Muscle layer of duodenum (tissue), 2 donors: ENCODE data around the gene KRT14.
A peak's percentile ranks its signal among the peaks of the same experiment; 100 is the strongest.

Source experiments
- H3K27ac ChIP-seq: one replicate; pipeline ENCODE4 v1.7.0; 2013; ENCODE audit warnings: mild to moderate bottlenecking, low read length
- H3K27me3 ChIP-seq: one replicate; pipeline ENCODE4 v1.7.0; 2013; ENCODE audit warnings: low read depth, mild to moderate bottlenecking, control low read depth, low read length
- H3K36me3 ChIP-seq, 2 donors: one replicate each; pipeline ENCODE4 v1.7.0; 2013; ENCODE audit warnings: low read length in 2 of 2, control low read depth in 1 of 2, mild to moderate bottlenecking in 1 of 2; ENCODE audit not compliant: insufficient read depth in 2 of 2, control insufficient read depth in 1 of 2
- H3K4me1 ChIP-seq, 2 donors: one replicate each; pipeline ENCODE4 v1.7.0; 2013; ENCODE audit warnings: low read length in 2 of 2, mild to moderate bottlenecking in 2 of 2, control low read depth in 1 of 2, moderate library complexity in 1 of 2; ENCODE audit not compliant: insufficient read depth in 2 of 2, control insufficient read depth in 1 of 2
- H3K4me3 ChIP-seq, 2 donors: one replicate each; pipeline ENCODE4 v1.7.0; 2013; ENCODE audit warnings: low read length in 2 of 2, low read depth in 1 of 2, mild to moderate bottlenecking in 1 of 2
- H3K9me3 ChIP-seq, 2 donors: one replicate each; pipeline ENCODE4 v1.7.0; 2013; ENCODE audit warnings: low read length in 2 of 2, control low read depth in 1 of 2, mild to moderate bottlenecking in 1 of 2; ENCODE audit not compliant: control insufficient read depth in 1 of 2
- donor health status: healthy.

KRT14 gene

GRCh38 chr17:41586863-41587495, at the start of gene KRT14:
TSS of gene KRT14 (minus strand) at chr17:41586895. CDS start at chr17:41586834, 61 bp downstream.
- Histone ChIP-seq H3K4me1 (no peaks in the 10 kb centered on the region), H3K9me3 (no peaks in the 10 kb centered on the region), H3K27ac (no peak within 1 kb of the TSS), H3K27me3 (no peaks in the 10 kb centered on the region), H3K36me3 (no peaks in the 10 kb centered on the region), H3K4me3 (no peak within 1 kb of the TSS)

DNA sequence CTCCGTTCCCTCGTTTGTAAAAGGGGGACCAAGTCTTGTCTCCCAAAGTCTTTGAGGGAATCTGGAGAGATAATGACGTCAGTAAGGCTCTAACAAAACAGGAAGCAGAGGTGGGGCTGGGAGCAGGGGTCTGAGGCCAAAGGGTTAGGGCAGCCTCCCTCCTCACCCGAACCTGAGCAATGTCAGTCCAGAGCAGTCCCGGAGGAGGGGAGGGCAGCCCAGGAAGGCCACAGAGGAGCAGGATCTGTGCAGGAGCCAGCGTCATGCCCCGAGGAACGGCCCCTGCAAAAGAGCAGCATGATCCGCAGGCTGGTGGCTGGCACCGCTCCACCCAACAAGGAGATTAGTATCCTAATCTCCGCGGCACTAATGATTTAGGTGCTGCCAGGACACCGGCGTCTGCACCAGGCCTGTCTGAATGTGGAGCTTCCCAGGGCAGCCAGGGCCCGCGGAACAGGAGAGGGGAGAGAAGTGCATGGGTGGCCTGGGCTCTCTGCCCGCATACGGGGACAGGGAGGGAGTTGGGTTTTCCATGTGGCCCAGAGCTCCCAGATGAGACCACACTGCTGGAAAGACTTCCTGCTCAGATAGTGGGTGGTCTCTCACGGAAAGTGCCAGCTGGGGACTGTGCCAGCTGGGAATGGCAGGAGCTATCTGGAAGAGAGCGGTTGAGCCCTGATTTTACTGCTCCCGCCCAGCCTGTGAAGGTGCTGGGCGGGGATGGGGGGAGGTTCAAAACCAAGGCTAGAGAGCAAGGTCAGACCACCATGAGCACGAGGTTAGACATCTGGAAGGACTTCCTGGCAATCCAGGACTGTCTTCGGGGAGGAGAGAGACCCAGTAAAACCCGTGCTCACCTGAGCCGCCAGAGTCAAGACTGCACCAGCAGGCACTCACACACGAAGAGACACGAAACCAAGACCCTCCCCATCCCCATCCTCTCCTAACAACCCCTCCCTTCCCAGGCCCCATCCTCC, 48.7 kb upstream of the KRT14 start:
- peak overlapping the region in 1 of 2 donors; percentile 16 for H3K4me3 ChIP-seq
- peak overlapping the region; percentile 23 for H3K27ac ChIP-seq
- H3K4me1 ChIP-seq, result peaks cover 3 to 5% of the 10 kb centered on the region in 2 donors
- no peaks in the 10 kb centered on the region for H3K36me3 ChIP-seq
- no peaks in the 10 kb centered on the region for H3K9me3 ChIP-seq
- no peaks in the 10 kb centered on the region for H3K27me3 ChIP-seq

DNA sequence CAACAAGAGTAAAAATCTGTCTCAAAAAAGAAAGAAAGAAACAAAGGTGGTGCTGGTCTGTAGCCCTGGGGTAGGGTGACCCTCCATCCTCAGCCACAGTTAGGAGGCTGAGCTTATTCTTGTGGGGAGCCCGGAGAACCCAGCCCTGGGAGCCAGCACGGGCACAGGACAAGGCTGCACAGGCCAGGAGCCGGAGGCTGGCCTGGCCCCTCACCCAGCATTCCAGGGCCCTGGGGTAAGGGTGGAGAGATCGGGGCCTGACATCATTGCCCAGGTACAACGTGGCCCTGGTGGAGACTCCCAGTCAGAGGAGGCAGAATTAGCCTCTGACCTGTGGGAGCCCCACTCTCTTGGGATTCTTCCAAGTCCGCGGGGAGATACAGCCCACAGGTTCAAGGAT, 47.9 kb upstream of the KRT14 start:
- H3K27ac ChIP-seq, result no peak overlapping the region
- no peaks in the 10 kb centered on the region for H3K36me3 ChIP-seq
- H3K4me1 ChIP-seq, result peaks cover 3 to 5% of the 10 kb centered on the region in 2 donors
- no peak overlapping the region for H3K4me3 ChIP-seq
- no peaks in the 10 kb centered on the region for H3K9me3 ChIP-seq
- H3K27me3 ChIP-seq, result no peaks in the 10 kb centered on the region

- Histone ChIP-seq H3K27me3 (no peaks in the 10 kb centered on the region), H3K4me1 (peaks cover 3 to 5% of the 10 kb centered on the region in 2 donors), H3K36me3 (no peaks in the 10 kb centered on the region), H3K4me3 (no peak overlapping the region), H3K27ac (no peak overlapping the region), H3K9me3 (no peaks in the 10 kb centered on the region)
Observed at GRCh38 chr17:41633556-41634199, 47.0 kb upstream of the KRT14 start.

DNA sequence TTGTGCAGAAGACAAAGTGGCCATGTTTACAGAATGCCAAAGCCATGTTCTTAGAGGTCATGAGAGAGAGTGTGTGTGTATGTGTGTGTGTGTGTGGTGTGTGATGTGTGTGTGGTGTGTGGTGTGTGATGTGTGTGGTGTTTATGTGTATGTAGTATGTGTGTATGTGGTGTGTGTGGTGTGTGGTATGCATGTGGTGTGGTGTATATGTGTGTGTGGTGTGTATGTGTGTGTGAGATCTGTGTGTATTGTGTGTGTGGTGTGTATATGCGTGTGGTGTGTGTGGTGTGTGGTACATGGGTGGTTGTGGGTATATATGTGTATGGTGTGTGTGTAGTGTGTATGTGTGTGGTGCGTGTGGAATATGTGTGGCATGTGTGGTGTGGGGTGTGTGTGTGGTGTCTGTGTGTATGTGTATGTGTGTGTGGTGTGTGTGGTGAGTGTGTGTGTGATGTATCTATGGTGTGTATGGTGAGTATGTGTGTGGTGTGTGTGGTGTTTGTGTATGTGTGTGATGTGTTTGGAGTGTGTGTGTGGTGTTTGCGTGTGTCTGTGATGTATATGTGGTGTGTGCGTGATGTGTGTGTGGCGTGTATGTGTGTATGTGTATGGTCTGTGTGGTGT, 45.9 kb upstream of the KRT14 start:
- no peak overlapping the region for H3K4me3 ChIP-seq
- no peaks in the 10 kb centered on the region for H3K36me3 ChIP-seq
- no peaks in the 10 kb centered on the region for H3K27me3 ChIP-seq
- peaks cover 3 to 5% of the 10 kb centered on the region in 2 donors for H3K4me1 ChIP-seq
- no peaks in the 10 kb centered on the region for H3K9me3 ChIP-seq
- H3K27ac ChIP-seq, result no peak overlapping the region

DNA sequence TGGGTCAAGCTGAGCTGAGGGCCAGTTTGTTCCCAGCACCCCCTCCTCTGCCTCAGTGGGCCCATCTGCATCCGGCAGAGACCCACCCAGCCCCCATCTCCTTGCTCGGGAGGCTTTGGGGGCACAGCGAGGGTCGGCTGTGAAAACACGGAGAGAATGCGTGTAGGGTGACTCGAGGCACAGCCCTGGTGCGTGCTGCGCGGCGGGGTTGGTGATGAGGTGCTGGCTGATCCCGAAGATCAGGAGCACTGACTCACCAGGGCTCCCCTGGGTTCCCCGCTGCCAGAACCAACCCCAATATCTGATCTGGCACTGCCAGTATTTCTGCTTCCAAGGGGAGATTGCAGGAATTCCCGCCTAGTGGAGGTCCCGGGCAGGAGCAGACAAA, 45.2 kb upstream of the KRT14 start:
- H3K27me3 ChIP-seq, result no peaks in the 10 kb centered on the region
- H3K4me1 ChIP-seq, result peaks cover 3 to 5% of the 10 kb centered on the region in 2 donors
- H3K27ac ChIP-seq, result no peak overlapping the region

DNA sequence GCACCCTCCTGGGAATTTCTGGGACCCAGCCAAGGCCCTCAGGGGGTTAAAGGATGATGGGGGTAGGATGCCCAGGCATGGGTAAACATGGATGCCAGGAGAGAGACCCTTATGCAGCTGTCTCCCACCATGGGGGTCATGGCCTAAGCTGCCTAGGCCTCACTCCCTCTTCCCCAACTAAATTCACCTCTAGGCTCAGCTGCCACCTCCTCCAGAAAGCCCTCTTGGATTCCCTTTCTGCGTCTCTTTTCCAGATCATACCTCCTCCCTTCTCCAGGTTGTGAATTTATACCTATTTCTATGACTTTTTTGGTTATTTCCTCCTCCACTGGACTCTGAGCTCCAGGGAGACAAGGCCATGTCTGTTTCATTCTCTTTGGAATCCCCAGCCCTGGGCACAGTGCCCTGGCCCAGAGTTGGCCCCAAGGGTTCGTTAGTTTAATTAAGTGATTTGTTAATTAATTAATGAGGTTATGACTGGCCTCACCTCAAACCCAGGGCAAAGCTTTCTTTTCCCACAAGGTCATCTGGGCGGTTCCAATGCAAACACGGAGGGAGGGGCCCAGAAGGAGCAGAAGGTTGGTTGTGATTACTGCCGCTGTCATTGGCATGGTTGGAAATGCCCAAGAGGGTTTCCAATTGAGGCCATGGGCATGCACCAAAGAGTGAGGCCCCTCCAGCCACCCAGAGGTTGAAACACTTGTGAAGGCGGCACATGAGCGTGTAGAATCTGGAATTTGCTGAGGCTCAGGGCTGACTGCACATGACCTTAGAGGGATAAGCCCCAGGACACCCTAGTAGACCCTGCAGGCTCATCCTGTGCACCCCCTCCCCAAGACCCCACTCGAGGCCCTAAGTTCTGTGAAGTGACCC, 44.6 kb upstream of the KRT14 start:
- Histone ChIP-seq H3K4me3 (no peak overlapping the region), H3K27ac (no peak overlapping the region), H3K36me3 (no peaks in the 10 kb centered on the region), H3K4me1 (peaks cover 3 to 5% of the 10 kb centered on the region in 2 donors), H3K27me3 (no peaks in the 10 kb centered on the region), H3K9me3 (no peaks in the 10 kb centered on the region)

More for the DNA sequence above, 45.2 kb upstream of the KRT14 start:
- H3K9me3 ChIP-seq, result no peaks in the 10 kb centered on the region
- H3K36me3 ChIP-seq, result no peaks in the 10 kb centered on the region
- no peak overlapping the region for H3K4me3 ChIP-seq

- H3K4me3 ChIP-seq, result no peak overlapping the region
- H3K4me1 ChIP-seq, result peaks cover 0 to under 1% of the 10 kb centered on the region in 2 donors
- H3K27ac ChIP-seq, result no peak overlapping the region
- no peaks in the 10 kb centered on the region for H3K36me3 ChIP-seq
- no peaks in the 10 kb centered on the region for H3K9me3 ChIP-seq
- H3K27me3 ChIP-seq, result no peaks in the 10 kb centered on the region
Observed at GRCh38 chr17:41629826-41630670, 43.4 kb upstream of the KRT14 start.

GRCh38 chr17:41629316-41629715, 42.6 kb upstream of the KRT14 start:
- no peak overlapping the region for H3K27ac ChIP-seq
- no peaks in the 10 kb centered on the region for H3K9me3 ChIP-seq
- H3K4me1 ChIP-seq, result no peaks in the 10 kb centered on the region
- H3K36me3 ChIP-seq, result no peaks in the 10 kb centered on the region
- no peaks in the 10 kb centered on the region for H3K27me3 ChIP-seq
- no peak overlapping the region for H3K4me3 ChIP-seq
